ENCODE data around the gene NEK9. TPM values are rescaled to one million over a fixed set of nuclear protein-coding genes. Genes with fewer than 3 reads are reported as not detected.

NEK9 gene
- polyA plus RNA-seq, 1 donor from 2014 or later = 9.4 TPM

DNA sequence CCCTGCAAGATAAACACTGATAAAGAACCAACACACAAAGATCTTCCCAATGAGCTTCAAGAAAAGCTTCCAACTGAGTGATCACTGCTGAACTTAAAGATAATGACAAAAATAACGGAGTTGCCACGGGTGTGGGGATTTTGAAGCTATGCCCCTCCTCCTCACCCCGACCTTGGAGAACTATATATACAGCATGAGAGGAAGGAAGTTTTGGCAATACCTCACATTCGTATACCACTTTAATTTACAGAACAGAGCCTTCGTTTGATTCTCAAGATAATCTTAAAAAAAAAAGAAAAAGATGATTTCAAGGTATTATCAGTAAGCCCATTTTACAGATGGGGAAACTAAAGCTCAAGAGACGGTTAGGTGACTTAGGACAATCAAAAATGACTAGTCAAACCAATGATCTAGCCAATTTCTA lies 715 bp downstream of the NEK9 start:
- H3K36me3 ChIP-seq (ENCODE audit: insufficient read depth, low read length) = no peaks in the 10 kb centered on the region
- H3K79me2 ChIP-seq (replicated peaks; ENCODE audit: insufficient read depth, low read length) = no peaks in the 10 kb centered on the region
- H3K9me2 ChIP-seq (ENCODE audit: insufficient read depth, low read length) = no peaks in the 10 kb centered on the region
- H4K20me1 ChIP-seq (ENCODE audit: insufficient read depth) = no peaks in the 10 kb centered on the region
- TF ChIP-seq RAD21 (conservative IDR thresholded peaks at IDR 0.05) = no peak
- no peak for TF ChIP-seq EP300 (conservative IDR thresholded peaks at IDR 0.05; ENCODE audit: poor library complexity, severe bottlenecking)
- no peak for TF ChIP-seq POLR2AphosphoS5 (IDR thresholded peaks at IDR 0.05)
- H2AFZ ChIP-seq (ENCODE audit: low read depth, low read length) = peak overlapping the region; percentile 69
- no peaks in the 10 kb centered on the region for H3F3A ChIP-seq (ENCODE audit: insufficient read depth, low read length, poor library complexity, severe bottlenecking)
- H3K4me3 ChIP-seq (ENCODE audit: low read length) = peak overlapping the region; percentile 71
- no peak overlapping the region for H3K4me2 ChIP-seq (ENCODE audit: low read length)
- H3K27ac ChIP-seq (ENCODE audit: low read length) = no peak overlapping the region
- H3K9ac ChIP-seq (ENCODE audit: low read length) = peak overlapping the region; percentile 72
- H3K27me3 ChIP-seq (ENCODE audit: insufficient read depth, low read depth, low read length) = no peaks in the 10 kb centered on the region
- H3K9me3 ChIP-seq (ENCODE audit: low read length) = no peaks in the 10 kb centered on the region

DNA sequence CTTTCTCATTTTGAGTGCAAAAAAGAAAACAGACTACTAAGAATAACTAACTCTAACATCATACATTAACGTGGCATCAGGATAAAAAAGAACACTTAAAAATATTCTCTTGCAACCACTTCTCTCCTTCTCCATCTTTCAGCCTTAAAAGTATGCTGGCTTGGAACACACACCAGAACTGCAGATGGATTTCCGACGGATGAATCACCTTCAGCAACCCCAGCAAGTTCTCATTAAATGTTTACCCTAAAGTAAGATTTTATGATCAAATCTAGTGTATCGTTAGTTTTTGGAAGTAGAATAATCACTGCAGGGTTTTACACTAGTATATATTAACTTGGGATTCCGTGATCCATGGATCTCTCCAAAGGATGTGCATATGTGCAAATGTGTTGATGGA lies 1.2 kb downstream of the NEK9 start:
- H3K27me3 ChIP-seq (ENCODE audit: insufficient read depth, low read depth, low read length) = no peaks in the 10 kb centered on the region
- no peaks in the 10 kb centered on the region for H3K9me2 ChIP-seq (ENCODE audit: insufficient read depth, low read length)
- H4K20me1 ChIP-seq (ENCODE audit: insufficient read depth) = no peaks in the 10 kb centered on the region
- no peaks in the 10 kb centered on the region for H3K79me2 ChIP-seq (replicated peaks; ENCODE audit: insufficient read depth, low read length)
- TF ChIP-seq EP300 (conservative IDR thresholded peaks at IDR 0.05; ENCODE audit: poor library complexity, severe bottlenecking) = no peak
- TF ChIP-seq MXI1 (conservative IDR thresholded peaks at IDR 0.05; ENCODE audit: poor library complexity, severe bottlenecking) = no peak
- TF ChIP-seq SMC3 (conservative IDR thresholded peaks at IDR 0.05; ENCODE audit: poor library complexity) = no peak
- TF ChIP-seq TAF1 (IDR thresholded peaks at IDR 0.05; ENCODE audit: low read depth) = no peak
- H3K4me2 ChIP-seq (ENCODE audit: low read length) = no peak overlapping the region
- peak overlapping the region; percentile 71 for H3K4me3 ChIP-seq (ENCODE audit: low read length)
- H3K9me3 ChIP-seq (ENCODE audit: low read length) = no peaks in the 10 kb centered on the region
- no peaks in the 10 kb centered on the region for H3F3A ChIP-seq (ENCODE audit: insufficient read depth, low read length, poor library complexity, severe bottlenecking)
- no peak overlapping the region for H3K9ac ChIP-seq (ENCODE audit: low read length)
- H2AFZ ChIP-seq (ENCODE audit: low read depth, low read length) = no peak overlapping the region
- H3K27ac ChIP-seq (ENCODE audit: low read length) = no peak overlapping the region
- no peaks in the 10 kb centered on the region for H3K36me3 ChIP-seq (ENCODE audit: insufficient read depth, low read length)

DNA sequence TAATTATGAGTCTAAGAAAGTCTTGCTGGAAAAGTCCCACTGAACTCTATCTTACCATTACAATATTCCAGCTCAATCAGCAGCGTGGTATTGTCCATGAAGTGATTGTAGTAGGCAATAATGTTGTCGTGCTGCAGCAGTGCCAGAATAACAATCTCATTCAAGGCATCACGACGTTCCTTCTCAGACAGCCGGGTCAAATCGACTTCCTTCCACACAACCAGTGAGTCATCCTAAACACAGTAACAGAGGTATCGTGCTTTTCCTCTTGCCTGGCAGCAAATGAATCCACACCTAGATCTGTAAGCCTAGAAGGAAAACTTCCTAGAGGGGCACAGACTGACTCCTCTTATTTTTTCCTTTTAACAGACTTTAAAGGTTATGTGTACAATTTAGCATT lies 2.9 kb downstream of the NEK9 start:
- Histone ChIP-seq H3K4me2 (ENCODE audit: low read length) (no peak overlapping the region), H3K9me3 (ENCODE audit: low read length) (no peaks in the 10 kb centered on the region), H3K4me3 (ENCODE audit: low read length) (no peak overlapping the region), H3K27ac (ENCODE audit: low read length) (no peak overlapping the region), H3K79me2 (replicated peaks; ENCODE audit: insufficient read depth, low read length) (no peaks in the 10 kb centered on the region), H3K27me3 (ENCODE audit: insufficient read depth, low read depth, low read length) (no peaks in the 10 kb centered on the region), H3K9me2 (ENCODE audit: insufficient read depth, low read length) (no peaks in the 10 kb centered on the region), H2AFZ (ENCODE audit: low read depth, low read length) (no peak overlapping the region), H3K9ac (ENCODE audit: low read length) (no peak overlapping the region), H3K36me3 (ENCODE audit: insufficient read depth, low read length) (no peaks in the 10 kb centered on the region), H4K20me1 (ENCODE audit: insufficient read depth) (no peaks in the 10 kb centered on the region), H3F3A (ENCODE audit: insufficient read depth, low read length, poor library complexity, severe bottlenecking) (no peaks in the 10 kb centered on the region)
- no peak for TF ChIP-seq MXI1 (conservative IDR thresholded peaks at IDR 0.05; ENCODE audit: poor library complexity, severe bottlenecking)
- TF ChIP-seq SMC3 (conservative IDR thresholded peaks at IDR 0.05; ENCODE audit: poor library complexity) = no peak
- TF ChIP-seq EZH2 (IDR thresholded peaks at IDR 0.05; ENCODE audit: borderline replicate concordance, insufficient read depth, low read length, poor library complexity, severe bottlenecking) = no peak
- no peak for TF ChIP-seq EP300 (conservative IDR thresholded peaks at IDR 0.05; ENCODE audit: poor library complexity, severe bottlenecking)
- no peak for TF ChIP-seq TAF1 (IDR thresholded peaks at IDR 0.05; ENCODE audit: low read depth)

DNA sequence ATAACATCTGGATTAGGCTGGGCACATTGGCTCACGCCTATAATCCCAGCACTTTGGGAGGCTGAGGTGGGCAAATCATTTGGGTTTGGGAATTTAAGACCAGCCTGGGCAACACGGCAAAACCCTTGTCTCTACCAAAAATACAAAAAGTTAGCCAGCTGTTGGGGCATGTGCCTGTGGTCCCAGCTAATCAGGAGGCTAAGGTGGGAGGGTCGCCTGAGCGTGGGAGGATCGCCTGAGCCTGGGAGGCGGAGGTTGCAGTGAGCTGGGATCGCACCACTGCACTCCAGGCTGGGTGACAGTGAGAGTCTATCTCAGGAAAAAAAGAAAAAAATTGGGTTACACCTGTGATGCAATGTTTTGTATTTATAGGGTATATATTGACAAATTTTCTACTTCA lies 5.3 kb downstream of the NEK9 start:
- Histone ChIP-seq H3K9me3 (ENCODE audit: low read length) (no peaks in the 10 kb centered on the region), H3K27ac (ENCODE audit: low read length) (no peak overlapping the region), H3K4me2 (ENCODE audit: low read length) (no peak overlapping the region), H3K36me3 (ENCODE audit: insufficient read depth, low read length) (no peaks in the 10 kb centered on the region), H2AFZ (ENCODE audit: low read depth, low read length) (no peak overlapping the region), H3F3A (ENCODE audit: insufficient read depth, low read length, poor library complexity, severe bottlenecking) (no peaks in the 10 kb centered on the region), H3K9me2 (ENCODE audit: insufficient read depth, low read length) (no peaks in the 10 kb centered on the region), H3K27me3 (ENCODE audit: insufficient read depth, low read depth, low read length) (no peaks in the 10 kb centered on the region), H3K9ac (ENCODE audit: low read length) (no peak overlapping the region), H4K20me1 (ENCODE audit: insufficient read depth) (no peaks in the 10 kb centered on the region), H3K79me2 (replicated peaks; ENCODE audit: insufficient read depth, low read length) (no peaks in the 10 kb centered on the region), H3K4me3 (ENCODE audit: low read length) (no peak overlapping the region)
- TF ChIP-seq EP300 (conservative IDR thresholded peaks at IDR 0.05; ENCODE audit: poor library complexity, severe bottlenecking) (no peak), EZH2 (IDR thresholded peaks at IDR 0.05; ENCODE audit: borderline replicate concordance, insufficient read depth, low read length, poor library complexity, severe bottlenecking) (no peak), TAF1 (IDR thresholded peaks at IDR 0.05; ENCODE audit: low read depth) (no peak)
- TF ChIP-seq, protein P1, sequence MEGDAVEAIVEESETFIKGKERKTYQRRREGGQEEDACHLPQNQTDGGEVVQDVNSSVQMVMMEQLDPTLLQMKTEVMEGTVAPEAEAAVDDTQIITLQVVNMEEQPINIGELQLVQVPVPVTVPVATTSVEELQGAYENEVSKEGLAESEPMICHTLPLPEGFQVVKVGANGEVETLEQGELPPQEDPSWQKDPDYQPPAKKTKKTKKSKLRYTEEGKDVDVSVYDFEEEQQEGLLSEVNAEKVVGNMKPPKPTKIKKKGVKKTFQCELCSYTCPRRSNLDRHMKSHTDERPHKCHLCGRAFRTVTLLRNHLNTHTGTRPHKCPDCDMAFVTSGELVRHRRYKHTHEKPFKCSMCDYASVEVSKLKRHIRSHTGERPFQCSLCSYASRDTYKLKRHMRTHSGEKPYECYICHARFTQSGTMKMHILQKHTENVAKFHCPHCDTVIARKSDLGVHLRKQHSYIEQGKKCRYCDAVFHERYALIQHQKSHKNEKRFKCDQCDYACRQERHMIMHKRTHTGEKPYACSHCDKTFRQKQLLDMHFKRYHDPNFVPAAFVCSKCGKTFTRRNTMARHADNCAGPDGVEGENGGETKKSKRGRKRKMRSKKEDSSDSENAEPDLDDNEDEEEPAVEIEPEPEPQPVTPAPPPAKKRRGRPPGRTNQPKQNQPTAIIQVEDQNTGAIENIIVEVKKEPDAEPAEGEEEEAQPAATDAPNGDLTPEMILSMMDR (IDR thresholded peaks at IDR 0.05; ENCODE audit: poor library complexity, severe bottlenecking) = no peak
- TF ChIP-seq, protein P2, sequence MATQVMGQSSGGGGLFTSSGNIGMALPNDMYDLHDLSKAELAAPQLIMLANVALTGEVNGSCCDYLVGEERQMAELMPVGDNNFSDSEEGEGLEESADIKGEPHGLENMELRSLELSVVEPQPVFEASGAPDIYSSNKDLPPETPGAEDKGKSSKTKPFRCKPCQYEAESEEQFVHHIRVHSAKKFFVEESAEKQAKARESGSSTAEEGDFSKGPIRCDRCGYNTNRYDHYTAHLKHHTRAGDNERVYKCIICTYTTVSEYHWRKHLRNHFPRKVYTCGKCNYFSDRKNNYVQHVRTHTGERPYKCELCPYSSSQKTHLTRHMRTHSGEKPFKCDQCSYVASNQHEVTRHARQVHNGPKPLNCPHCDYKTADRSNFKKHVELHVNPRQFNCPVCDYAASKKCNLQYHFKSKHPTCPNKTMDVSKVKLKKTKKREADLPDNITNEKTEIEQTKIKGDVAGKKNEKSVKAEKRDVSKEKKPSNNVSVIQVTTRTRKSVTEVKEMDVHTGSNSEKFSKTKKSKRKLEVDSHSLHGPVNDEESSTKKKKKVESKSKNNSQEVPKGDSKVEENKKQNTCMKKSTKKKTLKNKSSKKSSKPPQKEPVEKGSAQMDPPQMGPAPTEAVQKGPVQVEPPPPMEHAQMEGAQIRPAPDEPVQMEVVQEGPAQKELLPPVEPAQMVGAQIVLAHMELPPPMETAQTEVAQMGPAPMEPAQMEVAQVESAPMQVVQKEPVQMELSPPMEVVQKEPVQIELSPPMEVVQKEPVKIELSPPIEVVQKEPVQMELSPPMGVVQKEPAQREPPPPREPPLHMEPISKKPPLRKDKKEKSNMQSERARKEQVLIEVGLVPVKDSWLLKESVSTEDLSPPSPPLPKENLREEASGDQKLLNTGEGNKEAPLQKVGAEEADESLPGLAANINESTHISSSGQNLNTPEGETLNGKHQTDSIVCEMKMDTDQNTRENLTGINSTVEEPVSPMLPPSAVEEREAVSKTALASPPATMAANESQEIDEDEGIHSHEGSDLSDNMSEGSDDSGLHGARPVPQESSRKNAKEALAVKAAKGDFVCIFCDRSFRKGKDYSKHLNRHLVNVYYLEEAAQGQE (IDR thresholded peaks at IDR 0.05; ENCODE audit: borderline replicate concordance) = no peak

Data from neural cell (in vitro differentiated cells).